Stimulated activated naive CD8-positive, alpha-beta T cell treated with anti-CD3 and anti-CD28 coated beads, Interleukin-15, Interleukin-2, amounts not matched to agents 100 U/mL and 50 U/mL, for 24 hours (primary cell): ENCODE data around the gene ABCB9.

Experiments used
- ATAC-seq: fragments of 150-1000 bp; cut with Tn5 transposase; one replicate; pipeline ENCODE4 v1.10.0; 2021
- DNase-seq: peaks from one replicate; pipeline ENCODE4 v3.0.0; 2021

Gene ABCB9

DNA sequence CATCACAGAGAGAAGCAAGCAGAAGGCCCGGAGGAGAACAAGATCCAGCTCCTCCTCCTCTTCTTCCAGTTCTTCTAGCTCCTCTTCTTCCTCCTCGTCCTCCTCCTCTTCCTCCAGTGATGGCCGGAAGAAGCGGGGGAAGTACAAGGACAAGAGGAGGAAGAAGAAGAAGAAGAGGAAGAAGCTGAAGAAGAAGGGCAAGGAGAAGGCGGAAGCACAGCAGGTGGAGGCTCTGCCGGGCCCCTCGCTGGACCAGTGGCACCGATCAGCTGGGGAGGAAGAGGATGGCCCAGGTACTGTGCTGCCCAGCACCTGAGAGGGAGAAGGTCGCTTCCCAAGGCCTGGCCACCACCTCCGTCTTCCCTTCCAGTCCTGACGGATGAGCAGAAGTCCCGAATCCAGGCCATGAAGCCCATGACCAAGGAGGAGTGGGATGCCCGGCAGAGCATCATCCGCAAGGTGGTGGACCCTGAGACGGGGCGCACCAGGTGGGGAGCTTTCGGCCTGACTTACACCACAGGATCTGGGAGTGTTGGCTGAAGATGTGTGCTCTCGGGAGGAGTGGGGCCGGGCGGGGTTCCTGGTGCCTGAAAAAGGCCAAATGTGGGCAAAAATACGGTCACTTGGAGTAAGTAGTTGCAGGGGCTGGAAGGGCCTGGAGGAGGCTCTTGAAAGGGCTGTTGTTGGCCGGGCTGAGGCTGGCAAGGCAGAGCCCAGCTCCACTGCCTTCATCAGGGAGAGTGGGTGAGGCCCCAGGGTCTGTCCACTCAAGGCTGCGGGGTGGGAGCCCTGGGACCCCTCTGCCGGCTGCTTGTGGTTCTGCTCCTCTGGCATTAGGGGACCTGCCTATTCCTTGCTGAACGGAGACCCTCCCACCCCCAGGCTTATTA lies 15.6 kb upstream of the ABCB9 start:
- ATAC-seq, result no peak
- no peak for DNase-seq

DNA sequence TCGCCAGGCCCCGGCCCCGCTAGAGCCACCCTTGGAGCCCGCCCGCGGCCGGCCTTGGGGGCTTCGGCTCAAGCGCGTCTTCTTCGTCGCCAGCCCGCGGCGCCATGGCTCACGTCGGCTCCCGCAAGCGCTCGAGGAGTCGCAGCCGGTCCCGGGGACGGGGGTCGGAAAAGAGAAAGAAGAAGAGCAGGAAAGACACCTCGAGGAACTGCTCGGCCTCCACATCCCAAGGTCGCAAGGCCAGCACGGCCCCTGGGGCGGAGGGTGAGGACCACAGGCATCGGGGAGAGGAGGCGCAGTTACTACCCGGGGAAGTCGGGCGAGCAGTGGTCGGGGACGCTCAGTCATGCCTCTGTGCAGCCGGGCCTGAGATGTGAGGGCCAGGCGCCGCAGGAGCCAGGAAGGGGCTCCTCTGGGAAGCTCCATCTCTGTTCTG lies 14.8 kb upstream of the ABCB9 start:
- ATAC-seq, result no peak

DNA sequence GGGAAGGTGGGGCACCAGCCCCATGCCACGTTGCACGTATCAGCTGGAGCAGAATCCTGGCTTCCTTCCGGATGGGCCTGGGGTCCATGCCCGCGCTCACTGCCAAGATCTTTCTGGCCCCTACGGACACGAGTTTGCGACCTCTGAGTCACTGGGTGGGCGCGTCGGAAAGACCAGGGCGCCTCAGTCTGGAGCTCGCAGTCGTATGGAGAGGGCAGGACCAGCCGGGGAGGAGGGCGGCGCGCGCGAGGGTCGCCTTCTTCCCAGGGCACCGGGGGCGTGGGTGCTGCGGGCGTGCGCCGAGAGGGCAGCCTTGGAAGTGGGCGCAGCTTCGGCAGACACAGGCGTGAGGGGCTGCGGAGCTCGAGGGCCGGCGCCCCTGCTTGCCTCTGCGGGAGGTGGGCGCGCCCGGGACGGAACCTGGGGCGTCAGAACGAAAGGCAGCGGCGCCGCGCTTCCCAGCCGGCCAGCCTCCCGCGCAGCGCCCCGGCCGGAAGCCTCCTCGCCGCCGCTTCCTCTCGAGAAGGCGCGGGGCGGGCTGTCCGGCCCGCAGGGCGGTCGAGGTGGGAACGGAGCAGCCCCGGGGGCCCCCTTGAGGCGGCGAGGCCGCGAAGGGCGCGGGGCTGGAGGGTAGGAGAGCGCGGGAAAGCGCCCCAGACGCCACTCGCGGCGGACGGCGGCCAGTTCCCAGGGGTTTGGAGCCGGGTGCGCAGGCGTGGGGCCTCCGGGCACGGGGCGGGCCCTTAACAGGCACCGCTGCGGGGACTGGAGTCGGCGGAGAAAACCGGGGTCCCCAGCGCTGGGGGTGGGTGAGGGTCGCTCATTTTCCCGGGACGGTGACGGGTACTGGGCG lies 14.1 kb upstream of the ABCB9 start, which contains the start of gene ARL6IP4:
TSS of gene ARL6IP4 (plus strand) at position 499 of the 853 bp plus-strand sequence. CDS start 459 bp downstream, outside the sequence.
- ATAC-seq (peak; percentile 71), DNase-seq (peak; percentile 81)

More for the DNA sequence above, 14.8 kb upstream of the ABCB9 start:
- DNase-seq, result peak; percentile 42

DNA sequence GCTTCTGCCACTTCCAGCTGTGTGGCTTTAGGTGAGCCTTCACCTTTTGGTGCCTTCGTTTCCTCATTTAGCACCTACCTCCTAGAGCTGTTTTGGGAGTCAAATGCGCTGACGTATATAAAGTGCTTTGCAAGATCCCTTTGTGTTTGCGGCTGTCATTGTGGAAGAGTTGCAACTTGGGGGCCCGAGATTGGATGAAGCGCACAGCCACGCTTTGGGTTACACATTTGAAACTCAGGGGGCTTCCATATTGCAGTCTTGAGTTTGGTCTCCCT lies 13.6 kb upstream of the ABCB9 start:
- ATAC-seq (no peak), DNase-seq (no peak)

DNA sequence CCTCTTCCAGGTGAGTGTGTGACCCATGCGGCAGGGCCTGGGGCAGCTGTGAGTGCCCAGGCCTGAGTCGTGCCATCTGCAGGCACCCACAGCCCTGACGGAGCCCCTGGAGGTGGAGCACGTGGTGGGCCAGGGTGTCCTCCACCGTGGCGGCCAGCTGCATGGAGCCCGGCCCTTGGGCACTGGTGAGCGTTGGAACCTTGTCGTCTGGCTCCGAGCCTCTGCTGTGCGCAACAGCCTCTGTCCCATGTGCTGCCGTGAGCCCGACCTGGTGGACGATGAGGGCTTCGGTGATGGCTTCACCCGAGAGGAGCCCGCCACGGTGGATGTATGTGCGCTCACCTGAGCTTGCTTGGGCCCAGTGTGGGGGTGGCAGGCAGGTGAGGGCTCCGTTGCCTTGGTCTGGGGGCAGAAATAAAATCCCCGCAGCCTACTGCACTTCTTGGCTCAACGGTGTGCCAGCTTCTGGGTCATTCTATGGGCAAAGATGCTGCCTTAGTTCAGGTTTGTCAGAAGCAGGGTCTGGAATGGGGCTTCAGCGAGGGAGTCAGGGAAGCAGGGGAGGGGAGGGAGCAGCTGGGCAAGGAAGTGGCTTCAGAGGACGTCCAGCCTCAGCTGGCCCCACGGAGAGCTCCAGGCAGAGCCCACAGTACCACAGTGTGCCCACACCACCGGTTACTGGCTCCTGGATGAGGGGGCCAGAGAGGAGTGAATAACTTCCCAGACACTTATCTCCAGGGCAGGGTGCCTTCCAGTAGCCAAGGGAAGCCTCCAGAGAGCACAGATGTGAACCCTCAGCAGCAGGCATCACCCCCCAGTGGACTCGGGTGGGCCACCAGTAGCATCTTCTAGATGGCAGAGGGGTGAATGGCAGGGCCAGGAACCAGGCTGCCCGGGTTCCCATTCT lies 13.0 kb upstream of the ABCB9 start:
- no peak for DNase-seq
- no peak for ATAC-seq

DNA sequence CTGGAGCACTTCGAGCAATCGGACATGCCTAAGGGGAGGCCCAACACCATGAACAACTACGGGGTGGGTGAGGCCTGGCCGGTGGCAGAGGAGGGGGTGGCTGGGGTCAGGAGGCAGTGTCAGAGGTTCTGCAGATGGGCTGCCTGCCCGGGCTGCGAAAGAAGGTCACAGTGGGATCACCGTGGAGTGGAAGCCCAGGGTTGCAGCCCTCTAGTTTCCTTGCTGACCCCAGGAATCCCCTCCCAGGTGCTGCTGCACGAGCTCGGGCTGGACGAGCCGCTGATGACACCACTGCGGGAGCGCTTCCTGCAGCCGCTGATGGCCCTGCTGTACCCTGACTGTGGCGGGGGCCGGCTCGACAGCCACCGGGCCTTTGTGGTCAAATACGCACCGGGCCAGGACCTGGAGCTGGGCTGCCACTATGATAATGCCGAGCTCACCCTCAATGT lies 12.3 kb upstream of the ABCB9 start:
- ATAC-seq (no peak), DNase-seq (no peak)

DNA sequence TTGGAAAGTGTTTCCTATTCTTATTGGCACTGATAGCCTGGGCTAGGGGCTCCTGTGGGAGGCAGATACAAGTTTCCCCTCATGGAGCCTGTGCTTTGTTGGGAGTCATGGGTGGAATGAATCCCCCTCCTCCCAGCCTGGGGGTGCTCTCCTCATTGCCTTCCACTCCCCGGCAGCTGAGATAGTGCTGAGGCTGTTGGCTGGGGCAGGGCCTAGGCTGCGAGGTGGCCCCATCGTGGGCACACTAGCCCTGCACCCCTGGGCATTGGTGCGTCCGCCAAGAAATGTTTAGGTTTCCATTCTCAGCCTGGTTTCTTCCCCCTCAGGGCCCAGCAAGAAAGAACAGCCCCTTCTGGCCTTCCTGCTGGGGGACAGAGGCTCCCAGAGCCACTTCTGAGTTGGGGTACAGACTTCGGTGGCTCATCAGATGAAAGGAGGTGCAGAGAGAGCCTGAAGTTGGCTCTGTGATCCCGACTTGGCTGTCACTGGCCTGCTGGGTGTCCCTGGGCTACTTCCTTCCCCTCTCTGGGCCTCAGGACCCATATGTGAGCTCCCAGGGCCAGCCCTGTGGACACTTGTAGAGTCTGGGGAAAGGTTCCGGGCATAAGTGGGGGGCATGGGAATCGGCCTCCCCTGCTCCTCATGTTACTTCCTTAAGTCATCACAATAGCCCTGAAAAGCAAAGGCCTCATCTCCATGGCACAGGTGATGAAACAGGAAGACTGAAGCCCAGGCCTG lies 11.6 kb upstream of the ABCB9 start:
- ATAC-seq (no peak), DNase-seq (no peak)

DNA sequence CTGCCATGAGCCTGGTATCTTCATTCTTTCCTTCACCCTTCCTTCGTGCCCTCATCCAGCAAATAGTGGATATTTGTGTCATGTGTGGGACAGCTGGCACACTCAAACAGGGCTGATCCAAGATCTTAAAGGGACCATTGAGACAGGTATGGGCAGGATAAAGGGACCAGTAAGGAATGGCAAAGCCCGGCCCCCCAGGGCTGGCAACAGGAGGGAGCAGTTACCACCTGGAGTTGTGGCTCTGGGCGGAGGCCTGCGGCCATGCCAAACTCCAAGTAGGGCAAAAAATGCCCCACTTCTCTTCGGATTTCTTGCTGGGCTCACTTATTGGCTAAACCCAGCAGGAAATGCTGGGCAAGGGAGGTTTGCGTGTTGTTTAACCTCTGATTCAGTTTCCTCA lies 10.9 kb upstream of the ABCB9 start:
- ATAC-seq, result no peak

DNA sequence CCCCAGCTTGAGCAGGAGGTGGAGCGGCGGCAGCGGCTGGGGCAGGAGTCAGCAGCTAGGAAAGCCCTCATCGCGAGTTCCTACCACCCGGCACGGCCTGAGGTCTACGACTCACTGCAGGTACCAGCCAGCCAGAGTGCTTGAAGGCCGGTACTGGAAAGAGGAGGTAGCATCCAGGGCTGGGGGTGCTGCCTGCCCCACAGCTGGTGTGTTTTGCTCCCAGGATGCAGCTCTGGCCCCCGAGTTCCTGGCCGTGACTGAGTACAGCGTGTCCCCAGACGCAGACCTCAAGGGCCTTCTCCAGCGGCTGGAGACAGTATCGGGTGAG lies 10.3 kb upstream of the ABCB9 start:
- ATAC-seq, result no peak
- no peak for DNase-seq

More for the DNA sequence above, 10.9 kb upstream of the ABCB9 start:
- DNase-seq, result no peak

DNA sequence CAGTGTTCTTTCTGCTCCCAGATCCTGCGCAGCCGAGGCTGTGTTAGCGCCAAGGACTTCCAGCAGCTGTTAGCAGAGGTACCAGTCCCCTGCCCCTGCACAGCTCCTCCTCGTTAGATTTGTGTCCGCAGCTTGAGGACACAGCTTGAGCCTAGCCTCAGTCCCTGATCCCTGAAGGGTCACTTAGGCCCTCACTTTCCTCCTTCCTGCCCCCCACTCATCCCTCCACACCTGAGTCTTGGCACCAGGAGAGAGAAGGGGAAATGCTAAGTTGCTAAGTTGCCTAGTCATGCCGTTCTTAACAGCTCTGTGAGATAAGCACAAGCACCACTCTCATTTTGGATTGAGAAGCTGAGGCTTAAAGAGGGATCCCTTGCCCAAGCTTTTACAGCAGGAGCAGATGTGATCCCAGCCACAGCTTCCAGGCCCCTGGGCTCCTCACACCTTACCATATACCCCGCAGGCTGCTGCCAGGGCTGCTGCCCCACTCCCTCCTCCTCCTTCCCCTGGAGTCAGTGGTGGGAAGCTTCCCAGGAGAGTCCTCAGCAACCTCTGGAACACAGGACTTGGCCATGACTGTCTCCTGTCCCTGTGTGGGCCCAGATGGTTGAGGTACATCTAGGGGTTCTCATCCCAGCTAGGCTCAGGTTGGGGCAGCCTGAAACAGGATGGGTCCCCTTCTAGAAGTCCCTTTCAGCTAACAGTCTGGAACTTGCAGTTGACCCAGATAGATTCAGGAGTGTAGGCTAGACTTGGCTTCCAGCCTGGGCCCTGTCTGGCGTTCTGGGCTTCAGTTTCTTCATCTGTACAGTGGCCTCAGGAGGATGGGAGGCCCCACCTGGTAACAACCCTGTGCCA lies 9.8 kb upstream of the ABCB9 start:
- ATAC-seq, result no peak
- DNase-seq, result no peak

DNA sequence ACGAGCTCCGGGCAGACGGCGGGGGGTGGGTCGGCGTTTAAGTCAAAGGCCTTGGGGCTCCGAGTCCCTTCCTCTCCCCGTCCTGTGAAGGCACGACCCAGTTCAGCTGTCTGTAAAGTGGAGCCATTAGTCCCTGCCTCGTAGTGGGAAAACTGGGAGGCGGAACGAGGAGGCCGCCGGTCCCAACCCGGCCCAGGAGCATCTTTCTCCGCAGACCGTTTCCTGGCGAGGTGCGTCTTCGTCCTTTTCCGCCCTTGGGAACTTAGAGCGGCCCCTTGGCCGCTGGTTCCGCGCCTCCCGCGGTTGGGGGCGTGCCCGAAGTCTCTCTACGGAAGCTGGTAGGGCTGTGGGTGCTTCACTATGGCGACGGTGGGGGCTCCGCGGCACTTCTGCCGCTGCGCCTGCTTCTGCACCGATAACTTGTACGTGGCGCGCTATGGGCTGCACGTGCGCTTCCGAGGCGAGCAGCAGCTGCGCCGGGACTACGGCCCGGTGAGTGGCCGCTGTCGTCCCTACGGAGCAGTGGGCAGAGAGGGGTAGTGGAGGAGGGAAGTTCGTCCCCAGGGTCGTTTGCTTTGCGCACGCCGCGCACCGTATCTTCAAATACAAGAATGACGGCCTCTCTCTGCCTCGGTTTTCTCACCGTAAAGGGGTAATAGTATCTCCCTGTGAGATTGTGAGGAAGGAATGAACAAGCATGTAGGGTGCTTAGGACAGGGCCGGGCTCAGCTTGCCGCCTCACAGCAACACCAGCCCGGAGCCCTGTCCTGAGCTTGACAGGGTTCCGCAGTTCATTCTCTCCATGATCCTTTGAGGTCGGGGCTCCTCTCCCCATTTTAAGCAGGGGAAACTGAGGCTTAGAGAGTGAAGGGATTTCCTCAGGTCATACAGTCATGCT lies 8.9 kb upstream of the ABCB9 start, which contains the start of gene OGFOD2:
TSS of gene OGFOD2 (plus strand) at position 353 of the 898 bp plus-strand sequence. CDS start at position 361, 8 bp downstream.
- DNase-seq, result peak; percentile 94
- peak; percentile 88 for ATAC-seq

DNA sequence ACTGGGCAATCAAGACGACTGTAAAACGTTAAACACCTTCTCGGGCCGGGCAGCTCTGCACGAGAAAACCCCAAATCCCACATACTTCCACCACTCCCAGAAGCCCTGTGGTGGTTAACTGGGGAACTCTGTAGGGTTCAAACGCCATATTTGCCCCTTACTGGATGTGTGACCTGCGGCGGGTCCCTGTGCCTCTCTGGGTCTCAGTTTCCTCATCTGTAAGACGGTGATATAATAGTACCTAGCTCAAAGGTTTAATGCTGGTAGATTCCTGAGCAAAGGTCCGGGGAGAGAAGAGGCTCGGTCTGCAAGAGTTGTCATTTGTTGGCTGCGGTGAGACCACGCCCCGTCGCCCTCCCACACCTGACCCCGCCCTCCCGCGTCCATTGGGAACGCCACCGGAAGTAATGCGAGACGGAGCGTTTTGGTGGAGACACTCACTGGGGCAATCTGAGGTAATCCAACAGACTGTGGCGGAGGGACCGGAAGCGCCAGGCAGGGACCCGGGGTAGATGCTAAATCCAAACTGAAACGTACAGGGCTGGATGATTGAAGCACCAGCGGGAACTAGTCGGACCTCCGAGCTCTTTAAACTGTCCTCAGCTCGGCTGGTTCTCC lies 8.1 kb upstream of the ABCB9 start:
- DNase-seq (peak; percentile 99), ATAC-seq (peak; percentile 88)

DNA sequence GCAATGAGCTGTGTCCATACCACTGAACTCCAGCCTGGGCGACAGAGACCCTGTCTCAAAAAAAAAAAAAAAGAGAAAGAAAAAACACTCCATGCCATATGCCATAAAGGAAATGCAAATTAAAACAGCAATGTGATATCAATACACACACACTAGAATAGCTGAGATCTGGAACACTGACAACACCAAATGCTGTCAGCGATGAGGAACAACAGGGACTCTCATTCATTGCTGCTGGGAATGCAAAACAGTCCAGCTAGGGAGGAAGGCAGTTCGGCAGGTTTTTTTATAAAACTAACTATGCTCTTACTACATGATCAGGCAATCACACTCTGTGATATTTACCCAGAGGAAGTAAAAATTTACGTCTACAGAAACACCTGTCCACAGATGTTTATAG lies 3.4 kb upstream of the ABCB9 start:
- no peak for ATAC-seq
- no peak for DNase-seq

DNA sequence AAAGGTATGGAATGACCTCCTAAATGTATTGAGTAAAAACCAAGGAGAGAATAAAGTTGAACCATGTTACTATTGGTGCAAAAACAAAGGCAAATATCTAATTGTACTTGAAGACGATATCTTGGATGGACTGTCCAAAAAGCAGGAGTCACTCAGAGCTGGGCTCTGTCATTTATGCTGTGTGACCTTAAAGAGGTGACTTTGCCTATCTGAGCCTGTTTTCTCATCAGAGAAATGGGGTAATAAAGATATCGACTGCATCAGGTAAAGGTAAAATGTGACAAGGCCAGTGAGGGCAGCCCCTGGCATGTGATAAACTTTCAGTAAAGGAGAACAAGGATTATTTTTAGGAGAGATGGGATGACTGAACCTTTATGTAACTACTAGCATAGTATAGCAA lies 1.8 kb upstream of the ABCB9 start:
- no peak for ATAC-seq

DNA sequence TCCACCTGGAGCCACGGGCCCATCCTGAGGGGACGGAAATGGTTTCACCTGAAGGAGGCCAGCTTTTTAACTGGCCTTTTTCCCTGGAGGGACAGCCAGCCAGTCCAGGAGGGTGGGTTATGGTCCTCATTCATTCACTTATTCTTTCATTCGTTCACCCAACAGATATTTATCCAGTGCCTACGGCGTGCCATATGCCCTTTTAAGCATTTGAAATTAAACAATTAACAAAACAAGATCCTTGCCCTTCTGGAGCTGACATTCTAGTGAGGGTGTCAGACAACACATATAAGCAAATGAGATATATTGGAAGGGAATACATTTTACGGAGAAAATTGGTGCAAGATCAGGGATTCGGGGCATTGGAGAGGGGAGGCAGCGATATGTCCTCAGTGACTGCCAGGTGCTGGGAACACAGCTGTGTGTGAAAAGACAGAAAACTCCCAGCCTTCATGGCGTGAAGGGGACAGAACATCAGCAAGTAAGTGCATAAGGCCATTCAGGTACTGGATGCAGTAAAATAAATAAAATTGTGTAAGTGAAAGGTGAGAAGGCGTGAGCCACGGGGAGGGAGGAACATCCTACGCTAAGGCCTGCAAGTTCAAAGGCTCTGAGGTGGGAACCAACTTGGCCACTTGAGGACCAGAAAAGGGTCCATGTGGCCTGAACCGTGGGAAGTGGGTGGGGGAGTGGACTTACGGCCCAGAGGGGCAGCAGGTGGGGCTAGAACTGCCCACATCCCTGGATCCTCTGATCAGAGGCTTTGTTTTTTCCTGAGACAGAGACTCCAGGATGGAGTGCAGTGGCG lies 684 bp upstream of the ABCB9 start:
- ATAC-seq (no peak), DNase-seq (peak; percentile 3)

More for the DNA sequence above, 1.8 kb upstream of the ABCB9 start:
- no peak for DNase-seq

DNA sequence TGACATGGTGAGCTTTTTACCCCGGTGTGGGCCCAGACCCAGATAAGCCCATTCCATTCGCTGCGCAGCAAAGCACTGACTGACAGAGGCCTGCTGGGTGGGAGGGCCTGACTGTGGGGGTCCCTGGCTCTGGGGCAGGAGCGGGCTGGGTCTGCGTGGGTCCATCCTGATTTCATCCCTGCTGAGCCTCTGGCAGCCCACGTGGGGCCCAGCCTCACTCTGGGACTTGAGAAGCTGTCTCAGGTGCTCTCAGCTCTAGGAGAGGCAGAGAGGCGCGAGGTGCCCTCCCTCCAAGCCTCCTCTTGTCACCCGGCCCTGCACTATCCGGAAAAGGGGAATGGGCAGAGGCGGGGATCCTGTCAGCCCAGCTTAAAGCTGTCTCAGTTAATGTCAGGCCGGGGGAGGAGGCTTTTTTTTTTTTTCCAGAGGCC lies 927 bp downstream of the ABCB9 start:
- no peak for DNase-seq

DNA sequence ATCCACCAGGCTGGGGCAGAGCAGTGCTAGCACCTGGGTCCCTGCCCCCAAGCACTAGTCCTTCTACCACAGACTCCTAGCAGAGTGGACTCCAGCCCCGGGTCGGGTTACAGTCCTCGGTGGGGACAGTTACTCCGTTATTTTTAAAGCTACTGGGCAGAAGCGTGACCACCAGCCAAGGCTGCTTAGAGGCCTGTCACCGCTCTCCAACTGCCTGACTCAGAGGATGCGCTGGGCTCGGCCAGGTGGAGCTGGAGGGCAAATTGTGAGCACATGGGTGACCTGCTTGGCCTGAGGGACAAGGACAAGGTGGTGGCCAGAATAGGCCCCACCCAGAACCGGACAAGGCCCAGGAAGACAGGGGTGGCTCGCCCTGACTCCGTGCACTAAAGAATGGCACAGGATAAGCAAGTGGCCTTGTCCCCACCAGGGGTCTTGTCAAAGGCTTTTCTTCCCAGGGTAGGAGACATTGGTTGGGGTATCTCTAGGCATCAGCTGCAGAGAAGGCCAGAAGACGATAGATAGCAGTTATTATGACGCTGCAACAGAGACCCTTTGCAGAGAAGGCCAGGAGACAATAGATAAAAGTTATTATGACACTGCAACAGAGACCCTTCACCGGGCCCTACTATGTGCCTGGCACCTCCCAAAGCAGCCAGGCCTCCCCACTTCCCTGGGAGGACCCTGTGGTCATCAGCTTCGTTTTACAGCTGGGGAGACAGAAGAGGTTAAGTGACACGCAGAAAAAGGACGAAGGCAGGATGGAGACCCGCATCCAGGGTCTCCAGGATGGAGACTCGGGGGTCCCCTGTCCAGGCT lies 1.6 kb downstream of the ABCB9 start:
- DNase-seq, result no peak
- no peak for ATAC-seq

More for the DNA sequence above, 927 bp downstream of the ABCB9 start:
- ATAC-seq, result no peak
